HuH-7.5 (cell line): ENCODE results near the gene SENP6.

Experiments
- DNase-seq: peaks from one replicate; pipeline ENCODE4 v3.0.0; 2011; ENCODE audit warnings: low spot score

SENP6 gene

GRCh38 chr6:75748743-75749538 is 147.3 kb downstream of the SENP6 start, which contains the start of gene MYO6:
TSS of gene MYO6 (plus strand) at chr6:75749239. CDS start at chr6:75817548, 68,309 bp downstream.
- peak; percentile 54 for DNase-seq

DNA sequence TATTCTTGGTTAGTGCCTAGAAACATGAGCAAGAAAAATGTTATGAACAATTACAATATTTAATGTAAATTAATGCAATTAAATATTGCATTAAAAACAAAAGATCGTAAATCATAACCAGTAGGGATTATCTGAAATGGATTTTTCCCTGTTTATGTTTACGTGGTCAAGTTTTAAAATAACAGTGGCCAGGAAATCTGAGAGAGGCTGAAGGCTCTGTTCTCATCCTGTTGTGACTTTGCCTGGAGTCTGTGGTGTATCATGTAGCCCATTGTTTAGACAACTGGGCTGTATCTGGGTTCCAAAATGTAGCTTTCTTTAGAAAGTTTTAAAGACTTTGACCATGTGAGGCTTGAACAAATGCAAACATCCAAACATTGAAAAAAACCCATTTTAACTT is 149.8 kb downstream of the SENP6 start:
- DNase-seq = no peak

DNA sequence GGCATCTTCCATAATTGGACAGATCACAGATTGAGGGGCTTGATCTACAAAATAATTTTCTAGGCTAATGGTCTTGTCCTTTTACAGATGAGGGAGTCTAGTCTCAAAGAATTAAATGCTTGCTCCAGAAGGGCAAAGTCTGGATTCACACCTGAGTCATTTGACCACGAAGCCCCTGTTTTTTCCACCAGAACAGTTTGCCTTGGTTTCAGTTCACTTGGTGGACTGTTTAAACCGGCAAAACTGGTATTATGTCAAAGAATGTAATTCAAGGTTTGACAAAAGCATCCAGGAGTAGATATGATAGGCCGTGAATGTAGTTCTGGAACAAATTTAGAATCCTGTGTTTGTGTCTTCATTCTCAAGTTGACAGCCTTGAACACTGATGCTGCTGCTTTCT is 150.7 kb downstream of the SENP6 start:
- DNase-seq = no peak

GRCh38 chr6:75755704-75756103 is 154.0 kb downstream of the SENP6 start:
- DNase-seq = no peak

- DNase-seq = no peak
Observed at GRCh38 chr6:75757295-75757694, 155.6 kb downstream of the SENP6 start.

DNA sequence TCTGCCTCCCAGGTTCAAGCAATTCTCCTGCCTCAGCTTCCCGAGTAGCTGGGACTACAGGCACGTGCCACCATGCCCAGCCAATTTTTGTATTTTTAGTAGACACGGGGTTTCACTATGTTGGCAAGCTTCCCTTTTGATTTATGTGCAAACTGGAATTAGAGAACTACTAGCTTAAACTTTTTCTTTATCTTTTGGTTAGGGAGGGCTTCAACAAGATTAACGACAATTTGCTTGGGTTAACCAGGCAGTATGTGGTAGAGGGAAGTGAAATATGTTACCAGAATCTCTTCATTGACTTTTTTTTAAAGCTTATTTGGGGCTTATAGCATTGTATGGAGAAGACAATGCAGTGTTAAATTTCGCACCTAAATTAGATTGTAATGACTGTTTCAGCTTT is 156.4 kb downstream of the SENP6 start:
- DNase-seq = no peak

GRCh38 chr6:75759207-75759606 is 157.5 kb downstream of the SENP6 start:
- DNase-seq = no peak

DNA sequence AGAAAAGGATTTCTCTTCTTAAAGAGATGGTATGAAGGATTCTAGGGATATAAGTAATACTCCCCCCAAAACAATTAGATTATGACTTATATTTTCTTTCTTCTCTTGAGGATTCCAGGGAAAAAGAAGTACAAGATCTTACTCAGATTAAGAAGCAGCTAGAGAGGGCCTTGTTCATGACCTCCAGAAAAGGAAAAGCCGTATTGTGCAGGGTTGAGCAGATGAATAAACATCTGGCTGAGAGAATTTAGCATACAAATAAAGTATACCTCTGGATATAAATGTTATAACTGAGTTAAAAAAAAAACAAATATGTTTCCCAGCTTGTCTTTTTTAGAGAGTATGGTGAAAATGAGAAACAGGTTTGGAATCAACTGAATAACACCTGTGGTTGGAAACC is 158.6 kb downstream of the SENP6 start:
- DNase-seq = no peak

DNA sequence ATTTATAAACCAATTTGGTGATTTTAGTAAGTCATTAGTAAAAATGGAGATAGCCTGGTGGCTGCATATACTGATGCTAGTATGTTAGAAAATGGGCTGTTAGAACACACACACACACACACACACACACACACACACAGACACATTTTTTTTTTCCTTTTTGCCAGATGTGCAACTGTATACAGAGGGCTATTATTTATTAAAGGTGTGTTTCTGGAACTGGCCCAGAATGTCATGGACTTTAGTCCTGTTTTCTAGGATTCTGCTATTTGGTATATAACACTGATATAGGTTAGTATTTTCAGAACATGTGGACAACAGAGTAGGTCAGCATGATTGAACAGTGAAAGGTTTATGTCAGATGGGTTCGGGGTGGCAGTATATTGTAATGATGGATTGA is 159.8 kb downstream of the SENP6 start:
- DNase-seq = no peak

GRCh38 chr6:75762063-75762462 is 160.4 kb downstream of the SENP6 start:
- no peak for DNase-seq

- DNase-seq = no peak
Observed at GRCh38 chr6:75766387-75766786, 164.7 kb downstream of the SENP6 start.
